Endothelial cell of hepatic sinusoid (primary cell): ENCODE measurements around the gene CMSS1.

Experiments
- in situ Hi-C: cut with HindIII; loops from 2 replicates; pipeline ENCODE4 v1.10.0; 2017; ENCODE audit warnings: low sequenced_read_pairs

The CMSS1 gene

GRCh38 chr3:99954914-99955644 is 137.4 kb downstream of the CMSS1 start:
- in situ Hi-C loops: no loop called here

- in situ Hi-C loops: no loop called here
Measured at GRCh38 chr3:99955773-99956562, 138.3 kb downstream of the CMSS1 start.

- in situ Hi-C loops: no loop called here
Measured at GRCh38 chr3:99957151-99957796, 139.6 kb downstream of the CMSS1 start.

- in situ Hi-C loops: no loop called here
Measured at GRCh38 chr3:99958222-99958912, 140.7 kb downstream of the CMSS1 start.

GRCh38 chr3:99960123-99960878 is 142.6 kb downstream of the CMSS1 start:
- in situ Hi-C loops: no loop called here

GRCh38 chr3:99960941-99961340 is 143.3 kb downstream of the CMSS1 start:
- in situ Hi-C loops: no loop called here

GRCh38 chr3:99961756-99962515 is 144.3 kb downstream of the CMSS1 start:
- in situ Hi-C loops: no loop called here

GRCh38 chr3:99962703-99963102 is 145.0 kb downstream of the CMSS1 start:
- in situ Hi-C loops: no loop called here

- in situ Hi-C loops: no loop called here
Measured at GRCh38 chr3:99965077-99965476, 147.4 kb downstream of the CMSS1 start.

GRCh38 chr3:99965681-99966408 is 148.2 kb downstream of the CMSS1 start:
- in situ Hi-C loops: no loop called here

GRCh38 chr3:99966662-99967416 is 149.2 kb downstream of the CMSS1 start:
- in situ Hi-C loops: no loop called here

GRCh38 chr3:99967796-99968195 is 150.1 kb downstream of the CMSS1 start:
- in situ Hi-C loops: no loop called here

- in situ Hi-C loops: no loop called here
Measured at GRCh38 chr3:99969136-99969535, 151.5 kb downstream of the CMSS1 start.

GRCh38 chr3:99970198-99970597 is 152.5 kb downstream of the CMSS1 start:
- in situ Hi-C loops: no loop called here

GRCh38 chr3:99971761-99972160 is 154.1 kb downstream of the CMSS1 start:
- in situ Hi-C loops: no loop called here

GRCh38 chr3:99972380-99973104 is 154.9 kb downstream of the CMSS1 start:
- in situ Hi-C loops: no loop called here

- in situ Hi-C loops: no loop called here
Measured at GRCh38 chr3:99974989-99975388, 157.3 kb downstream of the CMSS1 start.

- in situ Hi-C loops: no loop called here
Measured at GRCh38 chr3:99976584-99976983, 158.9 kb downstream of the CMSS1 start.
